Uterus (tissue), 4 donors: Measurements from ENCODE around the gene HNRNPU. TPM values are rescaled to one million over a fixed set of nuclear protein-coding genes. Genes with fewer than 3 reads are reported as not detected.

ENCODE experiments used
- DNase-seq, 2 donors: peaks; one replicate each; pipeline ENCODE4 v3.0.0-alpha.2; 2019 to 2020
- H3K27ac ChIP-seq, 2 donors: fragments of 200-600 bp; sonication (generic); 1 replicate in 1 of 2; 2 replicates in 1 of 2; pipeline ENCODE4 v1.5.1; 2016 to 2018
- H3K27me3 ChIP-seq, 2 donors: fragments of 200-600 bp; sonication (generic); one replicate each; pipeline ENCODE4 v1.5.1; 2018 to 2019; ENCODE audit warnings: control low read depth in 1 of 2
- H3K36me3 ChIP-seq, 2 donors: fragments of 200-600 bp; sonication (generic); one replicate each; pipeline ENCODE4 v1.5.1; 2019; ENCODE audit warnings: control low read depth in 1 of 2
- H3K4me1 ChIP-seq, 2 donors: fragments of 200-600 bp; sonication (generic); one replicate each; pipeline ENCODE4 v1.5.1; 2018 to 2019; ENCODE audit warnings: control low read depth in 1 of 2
- H3K4me3 ChIP-seq, 2 donors: fragments of 200-600 bp; sonication (generic); 1 replicate in 1 of 2; 2 replicates in 1 of 2; pipeline ENCODE4 v1.5.1; 2018 to 2019; ENCODE audit warnings: mild to moderate bottlenecking in 1 of 2
- H3K9me3 ChIP-seq, 2 donors: fragments of 200-600 bp; sonication (generic); one replicate each; pipeline ENCODE4 v1.5.1; 2019; ENCODE audit warnings: control low read depth in 1 of 2
- POLR2A ChIP-seq, 2 donors: fragments of 450-650 bp; IDR thresholded peaks; one replicate each; pipeline ENCODE4 v1.6.1; 2016; ENCODE audit warnings: antibody characterized with exemption in 2 of 2, mild to moderate bottlenecking in 1 of 2, moderate library complexity in 1 of 2
- intact Hi-C: fragments of 100-400 bp; cut with DNase I; formaldehyde crosslinking; loops from one replicate; pipeline ENCODE4 v1.15.1; 2023; ENCODE audit warnings: low total_unique reads
- total RNA-seq, 4 donors: library from RNA; depleted of rRNA in 3 of 4; stranded (reverse); fragments of >200 nt in 3 of 4; gene quantifications; one replicate each; pipeline versions ENCODE4 v1.1.0 to v1.2.4, GENCODE V29; 2014 to 2023
- TF ChIP-seq, protein P1 (sequence below), 4 experiments: fragments of 200-600 bp in 2 of 4; fragments of 450-650 bp in 2 of 4; sonication (generic) in 2 of 4; IDR thresholded peaks; one replicate each; pipeline ENCODE4 v1.5.1; 2016 to 2019; ENCODE audit warnings: antibody characterized with exemption in 4 of 4, mild to moderate bottlenecking in 2 of 4, moderate library complexity in 1 of 4
- donor health status: DM: yes; HTN: yes; CAD: no.

Gene HNRNPU
- total RNA-seq, 4 donors from 2014 or later, result 154 to 603 (median 269) TPM

DNA sequence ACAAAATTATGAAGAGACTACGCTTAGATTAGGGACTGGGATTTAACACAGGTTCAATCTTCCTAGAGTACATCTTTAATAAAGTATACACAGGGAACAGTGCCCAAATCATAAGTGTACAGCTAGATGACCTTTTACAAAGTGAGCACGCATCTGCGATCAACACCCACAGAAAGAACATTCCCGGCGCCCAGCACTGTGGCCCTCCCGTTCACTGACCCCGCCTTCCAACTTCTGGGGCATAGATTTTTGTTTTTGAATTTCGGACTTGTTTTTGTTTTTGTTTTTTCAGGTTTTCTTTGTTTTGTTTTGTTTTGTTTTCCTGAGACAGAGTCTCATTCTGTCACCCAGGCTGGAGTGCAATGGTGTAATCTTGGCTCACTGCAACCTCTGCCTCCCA is 59.5 kb downstream of the HNRNPU start:
- no peak for TF ChIP-seq POLR2A (IDR thresholded peaks at IDR 0.05)
- TF ChIP-seq, protein P1, sequence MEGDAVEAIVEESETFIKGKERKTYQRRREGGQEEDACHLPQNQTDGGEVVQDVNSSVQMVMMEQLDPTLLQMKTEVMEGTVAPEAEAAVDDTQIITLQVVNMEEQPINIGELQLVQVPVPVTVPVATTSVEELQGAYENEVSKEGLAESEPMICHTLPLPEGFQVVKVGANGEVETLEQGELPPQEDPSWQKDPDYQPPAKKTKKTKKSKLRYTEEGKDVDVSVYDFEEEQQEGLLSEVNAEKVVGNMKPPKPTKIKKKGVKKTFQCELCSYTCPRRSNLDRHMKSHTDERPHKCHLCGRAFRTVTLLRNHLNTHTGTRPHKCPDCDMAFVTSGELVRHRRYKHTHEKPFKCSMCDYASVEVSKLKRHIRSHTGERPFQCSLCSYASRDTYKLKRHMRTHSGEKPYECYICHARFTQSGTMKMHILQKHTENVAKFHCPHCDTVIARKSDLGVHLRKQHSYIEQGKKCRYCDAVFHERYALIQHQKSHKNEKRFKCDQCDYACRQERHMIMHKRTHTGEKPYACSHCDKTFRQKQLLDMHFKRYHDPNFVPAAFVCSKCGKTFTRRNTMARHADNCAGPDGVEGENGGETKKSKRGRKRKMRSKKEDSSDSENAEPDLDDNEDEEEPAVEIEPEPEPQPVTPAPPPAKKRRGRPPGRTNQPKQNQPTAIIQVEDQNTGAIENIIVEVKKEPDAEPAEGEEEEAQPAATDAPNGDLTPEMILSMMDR (IDR thresholded peaks at IDR 0.05), result no peak
- intact Hi-C loops, result no loop called here
- no peaks in the 10 kb centered on the region for H3K4me1 ChIP-seq
- no peaks in the 10 kb centered on the region for H3K27me3 ChIP-seq
- DNase-seq, result no peak
- no peak overlapping the region for H3K4me3 ChIP-seq
- H3K27ac ChIP-seq, result no peak overlapping the region
- no peaks in the 10 kb centered on the region for H3K9me3 ChIP-seq
- no peaks in the 10 kb centered on the region for H3K36me3 ChIP-seq

DNA sequence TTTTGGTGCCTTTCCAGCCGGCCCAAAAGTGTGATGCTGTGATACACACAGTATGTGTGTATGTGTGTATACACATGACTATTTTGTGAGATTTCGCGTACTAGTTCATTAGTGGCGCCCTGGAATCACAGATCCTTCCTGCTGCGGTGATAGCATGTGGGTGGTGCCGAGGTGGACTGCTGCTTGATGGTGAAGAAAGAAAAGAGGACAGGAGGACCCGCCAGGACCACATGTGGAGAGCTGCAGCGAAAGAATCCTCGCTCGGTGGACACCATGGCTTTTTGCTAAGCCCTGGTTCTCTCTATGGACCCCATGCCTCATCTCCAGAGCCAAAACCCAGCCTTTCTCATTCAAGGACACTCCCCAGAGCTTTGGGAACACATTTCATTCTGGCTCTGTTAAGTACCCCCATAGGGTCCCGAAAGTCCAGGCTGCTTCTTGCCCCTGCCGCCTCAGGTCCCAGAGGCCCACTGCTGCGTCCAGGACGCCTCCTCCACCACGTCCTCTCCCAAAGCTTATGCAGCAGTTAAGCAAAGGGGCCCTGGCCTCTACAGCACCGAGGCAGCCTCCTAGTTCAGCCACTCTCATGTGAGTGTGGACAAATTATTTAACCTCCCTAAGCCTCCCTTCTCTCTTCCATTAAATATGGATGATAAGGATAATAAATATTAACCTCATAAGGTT is 61.6 kb downstream of the HNRNPU start:
- intact Hi-C loops, result no loop called here
- no peaks in the 10 kb centered on the region for H3K27me3 ChIP-seq
- no peak for DNase-seq
- H3K4me3 ChIP-seq, result no peak overlapping the region
- H3K9me3 ChIP-seq, result no peaks in the 10 kb centered on the region
- no peaks in the 10 kb centered on the region for H3K36me3 ChIP-seq
- TF ChIP-seq POLR2A (IDR thresholded peaks at IDR 0.05), result no peak
- TF ChIP-seq, protein P1 (IDR thresholded peaks at IDR 0.05), result no peak
- no peaks in the 10 kb centered on the region for H3K4me1 ChIP-seq
- H3K27ac ChIP-seq, result no peak overlapping the region

DNA sequence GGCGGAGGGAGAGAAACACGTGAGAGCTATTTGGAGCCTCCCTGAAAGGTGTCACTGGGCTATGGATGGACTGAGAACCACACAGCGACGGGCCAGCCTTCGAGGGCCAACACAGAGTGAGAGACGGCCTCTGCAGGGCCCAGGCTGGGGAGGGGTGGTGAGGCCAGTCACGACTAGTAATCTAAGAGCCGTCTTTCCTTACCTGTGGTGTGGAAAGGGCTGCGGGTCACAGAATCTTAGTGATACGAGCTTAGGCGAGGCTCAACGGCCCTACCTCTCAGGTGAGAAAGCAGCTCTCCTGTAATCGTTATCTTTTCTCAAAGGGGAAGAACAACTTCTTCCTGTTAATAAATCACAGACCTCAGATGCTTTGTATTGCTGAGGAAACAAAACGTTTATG is 62.3 kb downstream of the HNRNPU start:
- no peaks in the 10 kb centered on the region for H3K4me1 ChIP-seq
- TF ChIP-seq POLR2A (IDR thresholded peaks at IDR 0.05), result no peak
- TF ChIP-seq, protein P1 (IDR thresholded peaks at IDR 0.05), result no peak
- no peak for DNase-seq
- no peaks in the 10 kb centered on the region for H3K36me3 ChIP-seq
- intact Hi-C loops, result no loop called here
- no peaks in the 10 kb centered on the region for H3K27me3 ChIP-seq
- H3K4me3 ChIP-seq, result no peak overlapping the region
- H3K9me3 ChIP-seq, result no peaks in the 10 kb centered on the region
- no peak overlapping the region for H3K27ac ChIP-seq

DNA sequence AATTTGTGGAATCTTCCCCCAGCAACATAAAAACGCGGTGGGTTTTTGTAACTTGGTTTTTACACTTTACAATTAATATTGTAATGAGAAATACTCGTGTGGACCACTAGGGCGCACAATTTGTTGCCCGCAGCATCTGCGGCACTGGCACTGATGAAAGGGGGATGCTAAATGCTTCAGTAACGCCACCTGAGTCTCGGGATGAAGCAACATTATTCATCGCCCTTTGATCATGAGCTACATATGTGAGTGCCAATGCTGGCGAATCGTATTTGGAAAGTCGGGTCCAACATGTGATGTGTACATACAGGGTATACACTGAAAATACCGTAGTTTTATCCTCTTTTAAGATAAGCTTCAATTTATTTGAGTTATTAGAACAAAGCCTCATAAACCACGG is 63.1 kb downstream of the HNRNPU start:
- Histone ChIP-seq H3K4me3 (no peak overlapping the region), H3K9me3 (no peaks in the 10 kb centered on the region), H3K27ac (no peak overlapping the region), H3K4me1 (no peaks in the 10 kb centered on the region), H3K27me3 (no peaks in the 10 kb centered on the region), H3K36me3 (no peaks in the 10 kb centered on the region)
- no peak for TF ChIP-seq POLR2A (IDR thresholded peaks at IDR 0.05)
- TF ChIP-seq, protein P1 (IDR thresholded peaks at IDR 0.05), result peak; percentile 37 to 45 (median 42)
- DNase-seq, result no peak
- intact Hi-C loops, result no loop called here

DNA sequence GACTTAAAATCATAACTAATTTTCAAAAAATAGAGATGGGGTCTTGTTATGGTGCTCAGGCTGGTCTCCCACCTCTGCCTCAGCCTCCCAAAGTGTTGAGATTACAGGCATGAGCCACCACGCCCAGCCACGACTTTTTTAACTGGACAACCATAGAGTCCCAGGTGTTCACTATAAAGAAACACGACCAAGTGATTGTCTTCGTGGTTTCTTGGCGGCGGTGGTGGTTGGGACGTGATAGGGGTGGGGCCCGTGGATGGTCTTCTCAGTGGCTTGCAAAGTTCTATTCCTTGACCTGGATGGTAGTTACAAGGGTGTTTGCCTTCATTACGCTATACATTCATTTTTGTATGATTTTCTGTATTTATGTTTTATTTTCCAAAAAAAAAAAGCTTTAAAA is 63.5 kb downstream of the HNRNPU start:
- H3K4me1 ChIP-seq, result no peaks in the 10 kb centered on the region
- no peaks in the 10 kb centered on the region for H3K27me3 ChIP-seq
- intact Hi-C loops, result no loop called here
- DNase-seq, result no peak
- H3K27ac ChIP-seq, result no peak overlapping the region
- H3K9me3 ChIP-seq, result no peaks in the 10 kb centered on the region
- H3K4me3 ChIP-seq, result no peak overlapping the region
- H3K36me3 ChIP-seq, result no peaks in the 10 kb centered on the region
- no peak for TF ChIP-seq POLR2A (IDR thresholded peaks at IDR 0.05)
- TF ChIP-seq, protein P1 (IDR thresholded peaks at IDR 0.05), result no peak

Other genes with a start within 250 kb of the HNRNPU start
- 100 to 1,000 TPM in 1 of 4 donors, 10 to 100 TPM in 3; 16.7 to 109 (median 37.7) TPM for gene DESI2, start 211.4 kb downstream of the HNRNPU start, total RNA-seq
- 100 to 1,000 TPM in 1 of 4 donors, 10 to 100 TPM in 3; 12.3 to 194 (median 36.4) TPM for gene COX20, start 28.9 kb downstream of the HNRNPU start, total RNA-seq